H9 (cell line): Measurements from ENCODE around the gene HSP90AA1. TPM values are rescaled to one million over a fixed set of nuclear protein-coding genes. Genes with fewer than 3 reads are reported as not detected.

Experiments
- DNase-seq: peaks from one replicate; pipeline ENCODE4 v3.0.0-alpha.2; 2017
- H2AFZ ChIP-seq: one replicate; pipeline ENCODE4 v1.6.1; 2013; ENCODE audit warnings: mild to moderate bottlenecking, low read length, control low read depth, moderate library complexity
- H2AK5ac ChIP-seq: 2 replicates; pipeline ENCODE4 v1.6.1; 2013; ENCODE audit warnings: low read length, control low read depth, mixed read lengths; ENCODE audit not compliant: insufficient read length
- H2BK120ac ChIP-seq: one replicate; pipeline ENCODE4 v1.6.1; 2013; ENCODE audit warnings: low read depth, mild to moderate bottlenecking, low read length, control low read depth, inconsistent platforms; ENCODE audit not compliant: poor library complexity, severe bottlenecking
- H2BK12ac ChIP-seq: 2 replicates; pipeline ENCODE4 v1.6.1; 2013; ENCODE audit warnings: low read length, control low read depth, mixed read lengths, low read depth; ENCODE audit not compliant: insufficient read length
- H2BK15ac ChIP-seq: 2 replicates; pipeline ENCODE4 v1.6.1; 2013; ENCODE audit warnings: low read depth, low read length, control low read depth
- H2BK20ac ChIP-seq: one replicate; pipeline ENCODE4 v1.6.1; 2013; ENCODE audit warnings: low read depth, mild to moderate bottlenecking, low read length, control low read depth, inconsistent platforms; ENCODE audit not compliant: poor library complexity, severe bottlenecking
- H2BK5ac ChIP-seq: 2 replicates; pipeline ENCODE4 v1.6.1; 2013; ENCODE audit warnings: low read length, control low read depth, mixed read lengths; ENCODE audit not compliant: insufficient read length
- H3K14ac ChIP-seq: 2 replicates; pipeline ENCODE4 v1.6.1; 2013; ENCODE audit warnings: low read length, control low read depth; ENCODE audit not compliant: insufficient read depth
- H3K18ac ChIP-seq: 2 replicates; pipeline ENCODE4 v1.6.1; 2013; ENCODE audit warnings: low read depth, mild to moderate bottlenecking, mixed read lengths, low read length, control low read depth; ENCODE audit not compliant: insufficient read length
- H3K23ac ChIP-seq: 2 replicates; pipeline ENCODE4 v1.6.1; 2013; ENCODE audit warnings: low read length, control low read depth, mixed read lengths, low read depth; ENCODE audit not compliant: insufficient read length
- H3K23me2 ChIP-seq: 2 replicates; pipeline ENCODE4 v1.6.1; 2013; ENCODE audit warnings: low read depth, mild to moderate bottlenecking, mixed read lengths, low read length, control low read depth; ENCODE audit not compliant: insufficient read length, poor library complexity, severe bottlenecking
- H3K27ac ChIP-seq: 2 replicates; pipeline ENCODE4 v1.5.1; 2013; ENCODE audit warnings: low read length, control low read depth, mixed read lengths, low read depth; ENCODE audit not compliant: insufficient read length
- H3K27me3 ChIP-seq: 2 replicates; pipeline ENCODE4 v1.6.1; 2013; ENCODE audit warnings: low read length, control low read depth, inconsistent platforms; ENCODE audit not compliant: insufficient read depth
- H3K4ac ChIP-seq: 2 replicates; pipeline ENCODE4 v1.6.1; 2013; ENCODE audit warnings: low read depth, mild to moderate bottlenecking, control low read depth, inconsistent platforms, low read length, moderate library complexity
- H3K4me1 ChIP-seq: 2 replicates; pipeline ENCODE4 v1.6.1; 2013; ENCODE audit warnings: low read length, control low read depth, inconsistent platforms; ENCODE audit not compliant: insufficient read depth
- H3K4me2 ChIP-seq: 2 replicates; pipeline ENCODE4 v1.6.1; 2013; ENCODE audit warnings: low read length, control low read depth, mixed read lengths; ENCODE audit not compliant: insufficient read length, insufficient read depth
- H3K56ac ChIP-seq: 2 replicates; pipeline ENCODE4 v1.6.1; 2013; ENCODE audit warnings: low read depth, mild to moderate bottlenecking, mixed read lengths, low read length, control low read depth; ENCODE audit not compliant: insufficient read length
- H3K79me1 ChIP-seq: 2 replicates; pipeline ENCODE4 v1.6.1; 2013; ENCODE audit warnings: low read depth, mild to moderate bottlenecking, moderate library complexity, low read length, control low read depth, inconsistent platforms; ENCODE audit not compliant: insufficient read depth, poor library complexity, severe bottlenecking
- H3K79me2 ChIP-seq: 2 replicates; pipeline ENCODE4 v1.6.1; 2013; ENCODE audit warnings: low read length, control low read depth, inconsistent platforms; ENCODE audit not compliant: insufficient read depth
- H3K9ac ChIP-seq: 2 replicates; pipeline ENCODE4 v1.6.1; 2013; ENCODE audit warnings: low read length, control low read depth, mixed read lengths; ENCODE audit not compliant: insufficient read length; ENCODE audit errors: extremely low read depth
- H3K9me3 ChIP-seq: one replicate; pipeline ENCODE4 v1.6.1; 2013; ENCODE audit warnings: low read depth, low read length, inconsistent platforms; ENCODE audit not compliant: control insufficient read depth
- H3T11ph ChIP-seq: one replicate; pipeline ENCODE4 v1.6.1; 2013; ENCODE audit warnings: mild to moderate bottlenecking, low read length, control low read depth, inconsistent platforms
- H4K20me1 ChIP-seq: one replicate; pipeline ENCODE4 v1.6.1; 2013; ENCODE audit not compliant: control insufficient read depth, insufficient read length, insufficient read depth
- H4K5ac ChIP-seq: 2 replicates; pipeline ENCODE4 v1.6.1; 2013; ENCODE audit warnings: low read depth, mild to moderate bottlenecking, mixed read lengths, low read length, control low read depth; ENCODE audit not compliant: insufficient read length
- H4K8ac ChIP-seq: replicated peaks from 2 replicates; pipeline ENCODE4 v1.6.1; 2013; ENCODE audit warnings: low read length, control low read depth, mixed read lengths, low read depth; ENCODE audit not compliant: insufficient read length
- H4K91ac ChIP-seq: 2 replicates; pipeline ENCODE4 v1.6.1; 2013; ENCODE audit warnings: low read depth, mild to moderate bottlenecking, moderate library complexity, mixed read lengths, low read length, control low read depth; ENCODE audit not compliant: insufficient read length
- H3K27ac Mint-ChIP-seq, 3 experiments: 2 replicates in 2 of 3; 3 replicates in 1 of 3; pipeline ENCODE4 v1.8.0; 2020 to 2021; ENCODE audit warnings: mixed read lengths in 3 of 3, mild to moderate bottlenecking in 1 of 3, moderate library complexity in 1 of 3
- H3K27me3 Mint-ChIP-seq: 2 replicates; pipeline ENCODE4 v1.8.0; 2021; ENCODE audit warnings: low read depth, mild to moderate bottlenecking, moderate library complexity, mixed read lengths
- H3K36me3 Mint-ChIP-seq, 3 experiments: 2 replicates in 2 of 3; 3 replicates in 1 of 3; pipeline ENCODE4 v1.8.0; 2020 to 2021; ENCODE audit warnings: low read depth in 3 of 3, mixed read lengths in 3 of 3; ENCODE audit not compliant: insufficient read depth in 1 of 3
- H3K4me1 Mint-ChIP-seq, 2 experiments: 2 replicates each; pipeline ENCODE4 v1.8.0; 2020; ENCODE audit warnings: mixed read lengths in 2 of 2
- H3K4me3 Mint-ChIP-seq, 2 experiments: 2 replicates in 1 of 2; 3 replicates in 1 of 2; pipeline ENCODE4 v1.8.0; 2020 to 2021; ENCODE audit warnings: mild to moderate bottlenecking in 2 of 2, mixed read lengths in 2 of 2, moderate library complexity in 1 of 2
- H3K9me3 Mint-ChIP-seq, 2 experiments: 2 replicates in 1 of 2; 3 replicates in 1 of 2; pipeline ENCODE4 v1.8.0; 2020; ENCODE audit warnings: mild to moderate bottlenecking in 2 of 2, mixed read lengths in 2 of 2, moderate library complexity in 1 of 2
- CTCF ChIP-seq: fragments of 200-600 bp; sonication (generic); conservative IDR thresholded peaks from 3 replicates; pipeline ENCODE4 v1.8.0; 2021; ENCODE audit warnings: antibody characterized with exemption, mild to moderate bottlenecking
- WGBS: extraction: QIAGEN DNeasy Blood & Tissue Kit; methylation state at CpG from one replicate; pipeline ENCODE4 v1.1.7; 2013; ENCODE audit warnings: missing lambda C conversion rate, low lambda C conversion rate, mixed read lengths; ENCODE audit not compliant: insufficient read length; ENCODE audit errors: extremely low coverage; 5-methylcytosine and 5-hydroxymethylcytosine counted together
- total RNA-seq: library from RNA; stranded (reverse); gene quantifications from 2 replicates; pipeline ENCODE4 v1.2.1, GENCODE V29; 2021

HSP90AA1 gene
- total RNA-seq, 1 experiment from 2014 or later, result 953 TPM

DNA sequence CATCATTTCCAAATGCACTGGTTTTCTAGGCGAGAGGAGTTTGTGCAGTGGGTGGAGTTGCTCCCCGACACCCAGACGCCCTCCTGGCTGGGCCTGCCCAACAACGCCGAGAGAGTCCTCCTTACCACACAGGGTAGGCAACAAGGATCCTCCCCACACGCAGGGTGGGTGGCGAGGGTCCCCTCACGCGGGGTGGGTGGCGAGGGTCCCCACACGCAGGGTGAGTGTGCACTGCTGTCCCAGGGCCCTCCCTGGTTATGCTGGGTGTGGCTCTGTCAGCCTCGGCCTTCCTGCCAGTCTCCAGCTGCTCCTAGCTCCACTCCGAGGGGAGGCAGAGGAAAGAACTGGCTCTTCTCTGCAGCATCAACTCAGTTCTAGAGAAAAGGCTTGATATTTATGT, 42.3 kb downstream of the HSP90AA1 start:
- H3K27me3 Mint-ChIP-seq, result no peaks in the 10 kb centered on the region; the same call in 1 of the 2 replicates
- H3K4me3 Mint-ChIP-seq, result no peak overlapping the region
- Histone ChIP-seq H2BK15ac (no peak overlapping the region), H3K23ac (no peak overlapping the region), H3K14ac (no peak overlapping the region), H4K20me1 (no peaks in the 10 kb centered on the region), H2BK12ac (no peak overlapping the region), H3K56ac (no peak overlapping the region), H4K8ac (no peak overlapping the region), H2BK20ac (no peak overlapping the region), H3K4ac (no peak overlapping the region), H2AFZ (no peak overlapping the region), H3K79me1 (no peaks in the 10 kb centered on the region), H2AK5ac (no peak overlapping the region), H3K4me1 (no peaks in the 10 kb centered on the region), H3K9ac (no peak overlapping the region), H3K27ac (no peak overlapping the region), H3K18ac (no peak overlapping the region), H3K27me3 (no peaks in the 10 kb centered on the region), H3K79me2 (no peaks in the 10 kb centered on the region), H4K91ac (no peak overlapping the region), H4K5ac (no peak overlapping the region), H3K23me2 (no peaks in the 10 kb centered on the region), H2BK5ac (no peak overlapping the region), H3K4me2 (no peak overlapping the region), H3K9me3 (no peaks in the 10 kb centered on the region), H2BK120ac (no peak overlapping the region), H3T11ph (no peak overlapping the region)
- peaks cover 3 to 6% of the 10 kb centered on the region in 2 experiments for H3K4me1 Mint-ChIP-seq
- no peaks in the 10 kb centered on the region for H3K9me3 Mint-ChIP-seq
- no peak for DNase-seq
- TF ChIP-seq CTCF, result no peak
- H3K36me3 Mint-ChIP-seq, result peaks cover 66 to 89% (median 85%) of the 10 kb centered on the region in 3 experiments; a peak in 6 of 7 replicates
- no peak overlapping the region for H3K27ac Mint-ChIP-seq
- no CpG with 5 or more reads among the region's 13 CpGs for WGBS
